Neuronal stem cell (in vitro differentiated cells): ENCODE results near the gene RUNX2.

ENCODE experiments used
- DNase-seq: peaks from one replicate; pipeline ENCODE4 v3.0.0-alpha.2; 2013; ENCODE audit warnings: low spot score
- H2AFZ ChIP-seq: one replicate; pipeline ENCODE4 v1.6.1; 2013; ENCODE audit warnings: mild to moderate bottlenecking, low read length, inconsistent platforms
- H2AK5ac ChIP-seq: 2 replicates; pipeline ENCODE4 v1.6.1; 2013; ENCODE audit warnings: low read depth, mild to moderate bottlenecking, inconsistent platforms, low read length, moderate library complexity, mixed read lengths
- H2BK120ac ChIP-seq: 2 replicates; pipeline ENCODE4 v1.6.1; 2013; ENCODE audit warnings: low read depth, mild to moderate bottlenecking, inconsistent platforms, low read length, moderate library complexity, mixed read lengths
- H2BK12ac ChIP-seq: one replicate; pipeline ENCODE4 v1.6.1; 2013; ENCODE audit warnings: low read length, inconsistent platforms
- H2BK15ac ChIP-seq: 2 replicates; pipeline ENCODE4 v1.6.1; 2013; ENCODE audit warnings: mild to moderate bottlenecking, low read length, inconsistent platforms, mixed read lengths
- H2BK5ac ChIP-seq: one replicate; pipeline ENCODE4 v1.6.1; 2013; ENCODE audit warnings: inconsistent platforms, mild to moderate bottlenecking, low read length, moderate library complexity
- H3K14ac ChIP-seq: one replicate; pipeline ENCODE4 v1.6.1; 2013; ENCODE audit warnings: low read length, inconsistent platforms
- H3K18ac ChIP-seq: 2 replicates; pipeline ENCODE4 v1.6.1; 2013; ENCODE audit warnings: low read length, inconsistent platforms
- H3K23ac ChIP-seq: 2 replicates; pipeline ENCODE4 v1.6.1; 2013; ENCODE audit warnings: low read depth, mild to moderate bottlenecking, mixed read lengths, low read length, inconsistent platforms; ENCODE audit not compliant: poor library complexity
- H3K27ac ChIP-seq: replicated peaks from 3 replicates; pipeline ENCODE4 v1.5.1; 2013; ENCODE audit warnings: low read length, inconsistent platforms
- H3K27me3 ChIP-seq, 3 experiments: 2 replicates each; pipeline ENCODE4 v1.6.1; 2013; ENCODE audit warnings: low read length in 3 of 3, mild to moderate bottlenecking in 2 of 3, inconsistent platforms in 1 of 3, low read depth in 1 of 3, mixed read lengths in 1 of 3, moderate library complexity in 1 of 3; ENCODE audit not compliant: control insufficient read depth in 3 of 3, insufficient read depth in 3 of 3
- H3K36me3 ChIP-seq, 2 donors: replicated peaks in 1 of 2; 2 replicates each; pipeline ENCODE4 v1.6.1; 2013; ENCODE audit warnings: low read length in 2 of 2; ENCODE audit not compliant: control insufficient read depth in 2 of 2, insufficient read depth in 2 of 2
- H3K4ac ChIP-seq: 2 replicates; pipeline ENCODE4 v1.6.1; 2013; ENCODE audit warnings: inconsistent platforms, mild to moderate bottlenecking, low read length, moderate library complexity
- H3K4me1 ChIP-seq, 2 donors: 1 replicate in 1 of 2; 2 replicates in 1 of 2; pipeline ENCODE4 v1.6.1; 2013; ENCODE audit warnings: low read length in 2 of 2, low read depth in 1 of 2; ENCODE audit not compliant: control insufficient read depth in 2 of 2, insufficient read depth in 1 of 2
- H3K4me2 ChIP-seq: one replicate; pipeline ENCODE4 v1.6.1; 2013; ENCODE audit warnings: mild to moderate bottlenecking, low read length, inconsistent platforms; ENCODE audit not compliant: insufficient read depth, poor library complexity, severe bottlenecking
- H3K4me3 ChIP-seq, 2 donors: 2 replicates each; pipeline ENCODE4 v1.5.1; 2013; ENCODE audit warnings: low read length in 2 of 2, mild to moderate bottlenecking in 2 of 2, inconsistent platforms in 1 of 2, moderate library complexity in 1 of 2
- H3K79me1 ChIP-seq: one replicate; pipeline ENCODE4 v1.6.1; 2013; ENCODE audit warnings: low read depth, mild to moderate bottlenecking, inconsistent platforms, low read length, moderate library complexity
- H3K9ac ChIP-seq: one replicate; pipeline ENCODE4 v1.6.1; 2013; ENCODE audit warnings: mild to moderate bottlenecking, low read depth, low read length, inconsistent platforms; ENCODE audit not compliant: poor library complexity
- H3K9me3 ChIP-seq, 2 donors: replicated peaks in 1 of 2; 2 replicates each; pipeline versions ENCODE3 to v1.6.1; 2013; ENCODE audit warnings: low read length in 2 of 2, mild to moderate bottlenecking in 2 of 2, inconsistent platforms in 1 of 2, low read depth in 1 of 2, mixed read lengths in 1 of 2, moderate library complexity in 1 of 2; ENCODE audit not compliant: control insufficient read depth in 2 of 2, insufficient read depth in 1 of 2
- H4K8ac ChIP-seq: one replicate; pipeline ENCODE4 v1.6.1; 2013; ENCODE audit warnings: low read depth, mild to moderate bottlenecking, inconsistent platforms, low read length, moderate library complexity
- H4K91ac ChIP-seq: one replicate; pipeline ENCODE4 v1.6.1; 2013; ENCODE audit warnings: low read length, low read depth, mild to moderate bottlenecking, inconsistent platforms; ENCODE audit not compliant: poor library complexity
- WGBS, 2 donors: extraction: QIAGEN DNeasy Blood & Tissue Kit; methylation state at CpG; one replicate each; pipeline ENCODE4 v1.1.7; 2013; ENCODE audit warnings: missing lambda C conversion rate in 2 of 2, mixed read lengths in 1 of 2; ENCODE audit not compliant: insufficient read length in 2 of 2, insufficient replicate concordance in 1 of 2; ENCODE audit errors: extremely low coverage in 2 of 2; 5-methylcytosine and 5-hydroxymethylcytosine counted together

The RUNX2 gene

GRCh38 chr6:45488269-45488668 lies 160.1 kb downstream of the RUNX2 start:
- H3K4me2 ChIP-seq = no peak overlapping the region
- H3K4me1 ChIP-seq = no peaks in the 10 kb centered on the region
- H4K91ac ChIP-seq = no peak overlapping the region
- H3K9me3 ChIP-seq = no peaks in the 10 kb centered on the region
- no peak overlapping the region for H2BK120ac ChIP-seq
- no peak overlapping the region for H3K4ac ChIP-seq
- H3K18ac ChIP-seq = no peak overlapping the region
- peaks cover 0 to 83% of the 10 kb centered on the region in 2 donors for H3K36me3 ChIP-seq
- H2BK15ac ChIP-seq = no peak overlapping the region
- no peak overlapping the region for H3K23ac ChIP-seq
- H2BK12ac ChIP-seq = no peak overlapping the region
- no peak overlapping the region for H2AK5ac ChIP-seq
- H2BK5ac ChIP-seq = no peak overlapping the region
- H3K27ac ChIP-seq = no peak overlapping the region
- DNase-seq = no peak
- H4K8ac ChIP-seq = no peak overlapping the region
- H3K9ac ChIP-seq = no peak overlapping the region
- no peak overlapping the region for H3K14ac ChIP-seq
- H2AFZ ChIP-seq = no peak overlapping the region
- no peak overlapping the region for H3K4me3 ChIP-seq
- H3K27me3 ChIP-seq = no peaks in the 10 kb centered on the region
- no peaks in the 10 kb centered on the region for H3K79me1 ChIP-seq

DNA sequence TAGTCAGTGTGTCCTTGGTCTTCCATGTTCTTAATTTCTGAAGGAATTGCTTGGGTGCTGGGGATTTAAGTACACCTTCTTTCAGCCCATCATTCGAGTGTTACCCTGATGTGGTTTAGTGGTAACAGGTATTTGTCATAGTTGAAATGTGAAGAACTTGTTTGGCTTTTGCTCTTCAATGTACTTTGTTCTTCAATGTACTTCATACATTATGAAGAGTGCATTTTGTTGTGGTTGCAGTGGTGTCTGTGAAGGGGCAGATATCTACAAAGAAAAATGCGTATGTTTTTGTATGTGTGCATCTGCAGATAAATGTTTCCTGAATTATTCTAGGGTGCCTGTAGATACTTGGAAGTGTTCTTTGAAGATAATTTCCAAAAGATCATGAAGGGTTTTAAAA lies 160.8 kb downstream of the RUNX2 start:
- Histone ChIP-seq H3K14ac (no peak overlapping the region), H2AK5ac (no peak overlapping the region), H3K9ac (no peak overlapping the region), H3K27ac (no peak overlapping the region), H3K4me3 (no peak overlapping the region), H2BK5ac (no peak overlapping the region), H3K4ac (no peak overlapping the region), H4K91ac (no peak overlapping the region), H2BK12ac (no peak overlapping the region), H4K8ac (no peak overlapping the region), H3K23ac (no peak overlapping the region), H3K4me2 (no peak overlapping the region), H3K79me1 (no peaks in the 10 kb centered on the region), H2BK15ac (no peak overlapping the region), H3K18ac (no peak overlapping the region), H2AFZ (no peak overlapping the region), H3K9me3 (no peaks in the 10 kb centered on the region), H3K27me3 (no peaks in the 10 kb centered on the region), H3K4me1 (no peaks in the 10 kb centered on the region), H2BK120ac (no peak overlapping the region), H3K36me3 (peaks cover 0 to 86% of the 10 kb centered on the region in 2 donors)
- WGBS, 2 donors = no CpG with 5 or more reads among the region's 2 CpGs
- no peak for DNase-seq

DNA sequence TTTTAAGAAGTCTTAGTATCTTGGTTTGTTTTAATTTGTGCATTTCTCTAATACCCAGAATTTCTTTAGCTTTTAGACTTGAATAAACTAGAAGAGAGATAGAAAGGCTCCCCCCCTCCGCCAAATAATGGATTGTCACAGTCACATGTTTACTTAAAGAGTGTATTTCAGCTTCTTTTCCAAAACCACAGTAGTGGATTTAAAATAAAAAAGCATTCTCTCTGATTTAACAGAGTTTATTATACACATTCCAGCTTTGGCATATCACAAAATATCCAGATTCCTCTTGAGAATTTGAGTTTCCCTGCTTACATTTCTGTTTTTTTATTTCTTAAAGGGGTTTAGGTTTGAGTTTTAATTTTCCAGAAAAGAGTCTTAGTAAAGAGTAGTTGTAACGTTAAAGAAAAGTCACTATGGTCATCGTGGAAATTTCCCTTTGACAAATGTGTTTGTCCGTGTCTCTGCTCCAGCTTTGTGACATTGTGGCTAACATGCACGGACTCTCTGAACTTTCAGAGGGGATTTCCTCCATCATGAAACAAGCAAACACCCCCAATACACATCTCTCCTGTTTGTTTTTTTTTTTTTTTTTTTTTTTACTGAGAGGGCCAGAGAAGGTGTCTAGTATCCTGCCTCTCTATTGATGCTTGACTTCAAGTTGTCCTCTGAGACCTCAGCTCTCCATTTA lies 163.1 kb downstream of the RUNX2 start:
- Histone ChIP-seq H2AFZ (no peak overlapping the region), H3K4me3 (no peak overlapping the region), H3K18ac (no peak overlapping the region), H3K27ac (no peak overlapping the region), H3K9ac (no peak overlapping the region), H2BK5ac (no peak overlapping the region), H3K79me1 (no peaks in the 10 kb centered on the region), H4K91ac (no peak overlapping the region), H2BK120ac (no peak overlapping the region), H2BK15ac (no peak overlapping the region), H2AK5ac (no peak overlapping the region), H3K4me1 (no peaks in the 10 kb centered on the region), H3K4ac (no peak overlapping the region), H2BK12ac (no peak overlapping the region), H3K36me3 (peaks cover 0 to 95% of the 10 kb centered on the region in 2 donors), H3K23ac (no peak overlapping the region), H3K9me3 (no peaks in the 10 kb centered on the region), H3K14ac (no peak overlapping the region), H3K27me3 (no peaks in the 10 kb centered on the region), H3K4me2 (no peak overlapping the region), H4K8ac (no peak overlapping the region)
- no peak for DNase-seq
- WGBS, 2 donors = 100% methylated on average over 1 of the region's 5 CpGs; no CpG with 5 or more reads in 1 of the 2 donors

GRCh38 chr6:45491874-45492273 lies 163.7 kb downstream of the RUNX2 start:
- Histone ChIP-seq H2BK120ac (no peak overlapping the region), H3K4me3 (no peak overlapping the region), H4K91ac (no peak overlapping the region), H3K9me3 (no peaks in the 10 kb centered on the region), H3K79me1 (no peaks in the 10 kb centered on the region), H3K14ac (no peak overlapping the region), H2BK5ac (no peak overlapping the region), H3K27ac (no peak overlapping the region), H3K27me3 (no peaks in the 10 kb centered on the region), H3K36me3 (peaks cover 0 to 95% of the 10 kb centered on the region in 2 donors), H2AK5ac (no peak overlapping the region), H3K4ac (no peak overlapping the region), H4K8ac (no peak overlapping the region), H3K4me1 (no peaks in the 10 kb centered on the region), H2BK12ac (no peak overlapping the region), H2BK15ac (no peak overlapping the region), H3K9ac (no peak overlapping the region), H3K18ac (no peak overlapping the region), H2AFZ (no peak overlapping the region), H3K23ac (no peak overlapping the region), H3K4me2 (no peak overlapping the region)
- no CpG with 5 or more reads among the region's 6 CpGs for WGBS, 2 donors
- no peak for DNase-seq
